Activated CD4-positive, alpha-beta T cell treated with anti-CD3 and anti-CD28 coated beads for 36 hours (primary cell): Measurements from ENCODE around the gene RAB34. TPM values are rescaled to one million over a fixed set of nuclear protein-coding genes. Genes with fewer than 3 reads are reported as not detected.

ENCODE experiments used
- ATAC-seq: fragments of 200-7000 bp; cut with Tn5 transposase; one replicate; pipeline ENCODE4 v1.10.0; 2021; ENCODE audit warnings: mild to moderate bottlenecking, moderate library complexity
- CTCF ChIA-PET: fragments of 350-600 bp; sonication (Branson Sonifier 250); formaldehyde crosslinking; loops from one replicate; lab custom pipeline; 2021; ENCODE audit warnings: antibody characterized with exemption; lab: Charles Lee
- POLR2A ChIA-PET: fragments of 350-600 bp; sonication (Branson Sonifier 250); formaldehyde crosslinking; loops from one replicate; lab custom pipeline; 2021; ENCODE audit warnings: antibody characterized with exemption, inconsistent platforms; lab: Charles Lee
- DNase-seq: peaks from one replicate; pipeline ENCODE4 v3.0.0-alpha.2; 2020
- H3K27ac Mint-ChIP-seq: one replicate; pipeline ENCODE4 v1.8.0; 2021; ENCODE audit warnings: mixed read lengths
- H3K27me3 Mint-ChIP-seq: one replicate; pipeline ENCODE4 v1.8.0; 2021; ENCODE audit warnings: mixed read lengths
- H3K36me3 Mint-ChIP-seq: one replicate; pipeline ENCODE4 v1.8.0; 2021; ENCODE audit warnings: low read depth, mixed read lengths
- H3K4me1 Mint-ChIP-seq: one replicate; pipeline ENCODE4 v1.8.0; 2021; ENCODE audit warnings: mixed read lengths
- H3K4me3 Mint-ChIP-seq: one replicate; pipeline ENCODE4 v1.8.0; 2021; ENCODE audit warnings: mild to moderate bottlenecking, moderate library complexity, mixed read lengths
- H3K9me3 Mint-ChIP-seq: one replicate; pipeline ENCODE4 v1.8.0; 2021; ENCODE audit warnings: low read depth, mixed read lengths
- intact Hi-C, 2 experiments: fragments of 100-400 bp; cut with DNase I in 1 of 2; cut with micrococcal nuclease in 1 of 2; formaldehyde crosslinking; loops; one replicate each; pipeline versions ENCODE4 v1.14.2 to v1.15.1; 2022 to 2024; cut with DNase I, micrococcal nuclease
- total RNA-seq, 2 experiments: library from RNA; stranded (reverse); gene quantifications; one replicate each; pipeline ENCODE4 v1.2.3, GENCODE V29; 2021

RAB34 gene
- total RNA-seq, 2 experiments from 2014 or later, result 13.6 to 17.4 TPM

- ATAC-seq (peak; percentile 0), DNase-seq (no peak)
- peak overlapping the region; percentile 99 for H3K27ac Mint-ChIP-seq
- peaks cover 42% of the 10 kb centered on the region for H3K36me3 Mint-ChIP-seq
- no peaks in the 10 kb centered on the region for H3K9me3 Mint-ChIP-seq
- peaks cover 40% of the 10 kb centered on the region for H3K4me1 Mint-ChIP-seq
- POLR2A ChIA-PET, result interaction anchor here (0.6 to 3.3 kb wide), 17 partner anchors 8 to 573 kb away, joined by 3 to 35 read pairs (median 5); partner anchors contain the start of genes BLTP2, IFT20, NEK8 and PHF12
- H3K27me3 Mint-ChIP-seq, result peaks cover 15% of the 10 kb centered on the region
- CTCF ChIA-PET, result interaction anchor here (0.8 to 2.5 kb wide), 14 partner anchors 8 to 245 kb away, joined by 3 to 23 read pairs (median 6); partner anchors contain the start of genes ALDOC, FAM222B, NEK8 and PHF12
- intact Hi-C loops, result loop anchor here (1.0 kb wide), 6 partner anchors 8 to 384 kb away; partner anchors contain the start of genes PROCA1 (in 2 of the 2), BLTP2 (in 1 of the 2), DHRS13 (in 1 of the 2) and IFT20 (in 1 of the 2)
- peak overlapping the region; percentile 99 for H3K4me3 Mint-ChIP-seq
These were observed 1.4 kb upstream of the RAB34 start for GRCh38 chr17:28719021-28719433.

- Mint-ChIP-seq H3K27ac (peak overlapping the region; percentile 70), H3K27me3 (peaks cover 17% of the 10 kb centered on the region), H3K4me1 (peaks cover 34% of the 10 kb centered on the region), H3K9me3 (no peaks in the 10 kb centered on the region), H3K4me3 (peak overlapping the region; percentile 99), H3K36me3 (peaks cover 36% of the 10 kb centered on the region)
- POLR2A ChIA-PET, result interaction anchor here (1.5 kb wide), 1 partner anchor 233 kb away, joined by 19 read pairs; the partner anchor contains the start of gene PHF12
- DNase-seq (no peak), ATAC-seq (no peak)
- intact Hi-C loops, result loop anchor here (1.0 kb wide), 6 partner anchors 7 to 383 kb away; partner anchors contain the start of genes PROCA1 (in 2 of the 2), BLTP2 (in 1 of the 2), DHRS13 (in 1 of the 2) and IFT20 (in 1 of the 2)
- CTCF ChIA-PET, result interaction anchor here (2.5 kb wide), 1 partner anchor 10 kb away, joined by 22 read pairs; the partner anchor contains the start of gene NEK8
These were observed 809 bp upstream of the RAB34 start for GRCh38 chr17:28718333-28719020.

GRCh38 chr17:28716740-28717577 lies 709 bp downstream of the RAB34 start:
- peaks cover 23% of the 10 kb centered on the region for H3K36me3 Mint-ChIP-seq
- H3K4me3 Mint-ChIP-seq, result peak overlapping the region; percentile 57

GRCh38 chr17:28715217-28715616 lies 2.5 kb downstream of the RAB34 start:
- Mint-ChIP-seq H3K36me3 (peaks cover 5% of the 10 kb centered on the region), H3K9me3 (no peaks in the 10 kb centered on the region), H3K27ac (no peak overlapping the region), H3K27me3 (peaks cover 19% of the 10 kb centered on the region), H3K4me1 (peaks cover 31% of the 10 kb centered on the region), H3K4me3 (no peak overlapping the region)
- DNase-seq, result no peak
- ATAC-seq, result no peak
- intact Hi-C loops, result no loop called here
- CTCF ChIA-PET, result interaction anchor here (0.6 to 1.6 kb wide), 4 partner anchors 10 to 422 kb away, joined by 3 to 4 read pairs (median 4); partner anchors contain the start of gene TLCD1
- POLR2A ChIA-PET, result no interaction called here

More at GRCh38 chr17:28716740-28717577, 709 bp downstream of the RAB34 start:
- H3K9me3 Mint-ChIP-seq, result no peaks in the 10 kb centered on the region
- peaks cover 30% of the 10 kb centered on the region for H3K4me1 Mint-ChIP-seq
- ChIA-PET CTCF (interaction anchor here (0.7 to 1.3 kb wide), 4 partner anchors 8 to 430 kb away, joined by 4 to 10 read pairs (median 5); no protein-coding TSS in a partner anchor), POLR2A (interaction anchor here (0.9 to 1.3 kb wide), 2 partner anchors 8 to 12 kb away, joined by 3 to 4 read pairs; partner anchors contain the start of gene NEK8)
- DNase-seq, result peak; percentile 29
- H3K27me3 Mint-ChIP-seq, result peaks cover 19% of the 10 kb centered on the region
- ATAC-seq, result no peak
- intact Hi-C loops, result no loop called here
- no peak overlapping the region for H3K27ac Mint-ChIP-seq

- ChIA-PET POLR2A (interaction anchor here (0.6 kb wide), 1 partner anchor 12 kb away, joined by 3 read pairs; no protein-coding TSS in a partner anchor), CTCF (interaction anchor here (1.6 kb wide), 1 partner anchor 12 kb away, joined by 4 read pairs; the partner anchor contains the start of gene TLCD1)
- Mint-ChIP-seq H3K27ac (peak overlapping the region; percentile 24), H3K4me3 (no peak overlapping the region), H3K9me3 (no peaks in the 10 kb centered on the region), H3K27me3 (peaks cover 19% of the 10 kb centered on the region), H3K36me3 (no peaks in the 10 kb centered on the region), H3K4me1 (peaks cover 29% of the 10 kb centered on the region)
- DNase-seq, result no peak
- ATAC-seq, result no peak
- intact Hi-C loops, result loop anchor here (5.0 kb wide), 2 partner anchors 52 to 578 kb away; partner anchors contain the start of genes NUFIP2 (in 1 of the 2), SDF2 (in 1 of the 2) and SUPT6H (in 1 of the 2)
These were observed 3.4 kb downstream of the RAB34 start for GRCh38 chr17:28714281-28714680.

- Mint-ChIP-seq H3K27ac (no peak overlapping the region), H3K4me3 (peak overlapping the region; percentile 80), H3K4me1 (peaks cover 19% of the 10 kb centered on the region), H3K36me3 (no peaks in the 10 kb centered on the region), H3K9me3 (no peaks in the 10 kb centered on the region), H3K27me3 (peaks cover 17% of the 10 kb centered on the region)
- CTCF ChIA-PET, result interaction anchor here (1.5 to 2.9 kb wide), 4 partner anchors 15 to 69 kb away, joined by 5 to 19 read pairs (median 10); partner anchors contain the start of genes BLTP2, NEK8, SDF2 and SUPT6H
- intact Hi-C loops, result loop anchor here (5.0 kb wide), 2 partner anchors 51 to 579 kb away; partner anchors contain the start of genes NUFIP2 (in 1 of the 2), SDF2 (in 1 of the 2) and SUPT6H (in 1 of the 2)
- DNase-seq, result no peak
- no peak for ATAC-seq
- POLR2A ChIA-PET, result interaction anchor here (0.5 to 1.2 kb wide), 4 partner anchors 12 to 66 kb away, joined by 3 to 9 read pairs (median 4); partner anchors contain the start of gene TLCD1
These were observed 4.8 kb downstream of the RAB34 start for GRCh38 chr17:28712705-28713415.

- H3K4me1 Mint-ChIP-seq, result peaks cover 19% of the 10 kb centered on the region
- H3K36me3 Mint-ChIP-seq, result no peaks in the 10 kb centered on the region
- peak overlapping the region; percentile 80 for H3K4me3 Mint-ChIP-seq
- ATAC-seq (peak; percentile 46), DNase-seq (peak; percentile 83)
- H3K9me3 Mint-ChIP-seq, result no peaks in the 10 kb centered on the region
- POLR2A ChIA-PET, result interaction anchor here (0.5 to 2.5 kb wide), 5 partner anchors 8 to 67 kb away, joined by 3 to 31 read pairs (median 9); partner anchors contain the start of genes BLTP2, RPL23A and TLCD1
- intact Hi-C loops, result loop anchor here (5.0 kb wide), 2 partner anchors 50 to 580 kb away; partner anchors contain the start of genes NUFIP2 (in 1 of the 2), SDF2 (in 1 of the 2) and SUPT6H (in 1 of the 2)
- H3K27ac Mint-ChIP-seq, result peak overlapping the region; percentile 91
- peaks cover 17% of the 10 kb centered on the region for H3K27me3 Mint-ChIP-seq
- CTCF ChIA-PET, result interaction anchor here (0.7 to 2.9 kb wide), 7 partner anchors 8 to 442 kb away, joined by 3 to 19 read pairs (median 6); partner anchors contain the start of genes BLTP2, NEK8, RPL23A and SDF2
These were observed 5.5 kb downstream of the RAB34 start for GRCh38 chr17:28712032-28712704.

GRCh38 chr17:28711723-28712031 lies 6.0 kb downstream of the RAB34 start, which contains the start of gene PROCA1:
TSS of gene PROCA1 (minus strand) at chr17:28711888. CDS start at chr17:28711660, 228 bp downstream.
- H3K27me3 Mint-ChIP-seq, result peaks cover 17% of the 10 kb centered on the region
- H3K36me3 Mint-ChIP-seq, result no peaks in the 10 kb centered on the region
- intact Hi-C loops, result loop anchor here (1.0 to 5.0 kb wide), 11 partner anchors 8 to 581 kb away; partner anchors contain the start of genes BLTP2 (in 2 of the 2), RPL23A (in 2 of the 2), SUPT6H (in 2 of the 2) and NUFIP2 (in 1 of the 2)
- peak within 1 kb of the TSS; percentile 91 for H3K27ac Mint-ChIP-seq
- DNase-seq (peak; percentile 57), ATAC-seq (peak; percentile 31)
- POLR2A ChIA-PET, result interaction anchor here (0.7 to 2.5 kb wide), 8 partner anchors 9 to 238 kb away, joined by 3 to 31 read pairs (median 4); partner anchors contain the start of genes BLTP2, NEK8, PIGS and RPL23A
- peaks cover 19% of the 10 kb centered on the region for H3K4me1 Mint-ChIP-seq
- CTCF ChIA-PET, result interaction anchor here (0.7 to 2.9 kb wide), 8 partner anchors 8 to 442 kb away, joined by 3 to 19 read pairs (median 4); partner anchors contain the start of genes BLTP2, NEK8, RPL23A and SDF2
- H3K9me3 Mint-ChIP-seq, result no peaks in the 10 kb centered on the region
- peak within 1 kb of the TSS; percentile 80 for H3K4me3 Mint-ChIP-seq
